H1 (cell line): ENCODE measurements around the gene ELFN1. TPM values are rescaled to one million over a fixed set of nuclear protein-coding genes. Genes with fewer than 3 reads are reported as not detected.

ENCODE experiments used
- CTCF ChIA-PET: fragments of 300-600 bp; sonication (Branson Sonifier 250); formaldehyde crosslinking; loops from one replicate; lab custom pipeline; 2021; ENCODE audit not compliant: partially characterized antibody; lab: Charles Lee
- POLR2A ChIA-PET: fragments of 300-600 bp; sonication (Branson Sonifier 250); formaldehyde crosslinking; loops from one replicate; lab custom pipeline; 2021; ENCODE audit warnings: inconsistent platforms; ENCODE audit not compliant: partially characterized antibody; lab: Charles Lee
- DNase-seq, 2 experiments: peaks; one replicate each; pipeline versions ENCODE4 v3.0.0 to v3.0.0-alpha.2; 2010 to 2022; ENCODE audit warnings: low spot score in 2 of 2, low read depth in 1 of 2, mixed read lengths in 1 of 2
- FAIRE-seq: peaks from 2 replicates; lab custom pipeline; 2011; peaks lifted over from hg19 to GRCh38; lab: Jason Lieb, UNC
- H2AFZ ChIP-seq: 2 replicates; pipeline ENCODE4 v1.8.1; 2012; ENCODE audit warnings: low read length, inconsistent platforms
- H2AK5ac ChIP-seq: 2 replicates; pipeline ENCODE4 v1.6.1; 2013; ENCODE audit warnings: low read depth, low read length
- H2BK120ac ChIP-seq: replicated peaks from 2 replicates; pipeline ENCODE3; 2013; ENCODE audit warnings: low read depth, low read length, inconsistent platforms
- H2BK12ac ChIP-seq: 2 replicates; pipeline ENCODE4 v1.6.1; 2013; ENCODE audit warnings: low read depth, low read length
- H2BK15ac ChIP-seq: 2 replicates; pipeline ENCODE4 v1.6.1; 2013; ENCODE audit warnings: low read length
- H2BK20ac ChIP-seq: 2 replicates; pipeline ENCODE4 v1.6.1; 2013; ENCODE audit warnings: low read length
- H2BK5ac ChIP-seq: 2 replicates; pipeline ENCODE4 v1.6.1; 2013; ENCODE audit warnings: low read depth, low read length
- H3K14ac ChIP-seq: 2 replicates; pipeline ENCODE4 v1.6.1; 2013; ENCODE audit warnings: inconsistent platforms; ENCODE audit not compliant: insufficient read length
- H3K18ac ChIP-seq: 2 replicates; pipeline ENCODE4 v1.6.1; 2013; ENCODE audit warnings: low read length; ENCODE audit errors: extremely low read depth
- H3K23ac ChIP-seq: 2 replicates; pipeline ENCODE4 v1.6.1; 2013; ENCODE audit warnings: inconsistent platforms; ENCODE audit not compliant: insufficient read length
- H3K23me2 ChIP-seq: 2 replicates; pipeline ENCODE4 v1.6.1; 2013; ENCODE audit warnings: low read depth, low read length
- H3K27ac ChIP-seq: 2 replicates; pipeline ENCODE4 v1.6.1; 2011; ENCODE audit warnings: low read depth, low read length, inconsistent platforms
- H3K27me3 ChIP-seq, 4 experiments: replicated peaks in 1 of 4; 1 replicate in 1 of 4; 2 replicates in 3 of 4; pipeline versions ENCODE4 v1.6.1 to v1.8.1; 2011 to 2013; ENCODE audit warnings: low read length in 3 of 4, mild to moderate bottlenecking in 3 of 4, inconsistent platforms in 2 of 4, mixed read lengths in 2 of 4, moderate library complexity in 1 of 4; ENCODE audit not compliant: control insufficient read depth in 3 of 4, insufficient read depth in 3 of 4; ENCODE audit errors: extremely low read depth in 1 of 4
- H3K36me3 ChIP-seq, 4 experiments: 2 replicates each; pipeline versions ENCODE4 v1.6.1 to v1.8.1; 2011 to 2013; ENCODE audit warnings: mild to moderate bottlenecking in 4 of 4, low read length in 3 of 4, moderate library complexity in 2 of 4, control low read depth in 1 of 4, inconsistent platforms in 1 of 4; ENCODE audit not compliant: insufficient read depth in 4 of 4, control insufficient read depth in 2 of 4
- H3K4ac ChIP-seq: replicated peaks from 2 replicates; pipeline ENCODE3; 2013; ENCODE audit warnings: low read length, low read depth, mixed read lengths, inconsistent platforms; ENCODE audit not compliant: insufficient read length
- H3K4me1 ChIP-seq, 4 experiments: replicated peaks in 1 of 4; 1 replicate in 1 of 4; 2 replicates in 3 of 4; pipeline versions ENCODE4 v1.6.1 to v1.8.1; 2011 to 2013; ENCODE audit warnings: low read length in 3 of 4, inconsistent platforms in 2 of 4, mixed read lengths in 1 of 4; ENCODE audit not compliant: insufficient read depth in 4 of 4, control insufficient read depth in 3 of 4
- H3K4me2 ChIP-seq, 2 experiments: 2 replicates each; pipeline versions ENCODE4 v1.6.1 to v1.8.1; 2011 to 2013; ENCODE audit warnings: low read depth in 2 of 2, low read length in 2 of 2, control low read depth in 1 of 2, inconsistent platforms in 1 of 2, mild to moderate bottlenecking in 1 of 2; ENCODE audit not compliant: insufficient read depth in 1 of 2
- H3K4me3 ChIP-seq, 4 experiments: fragments of 200-600, 300-600 bp in 1 of 4; sonication (generic), shearing (Covaris generic), sonication (Bioruptor Twin) in 1 of 4; 2 replicates each; pipeline versions ENCODE4 v1.5.1 to v1.8.1; 2011 to 2016; ENCODE audit warnings: low read length in 4 of 4, low read depth in 3 of 4, control low read depth in 2 of 4, inconsistent platforms in 2 of 4, mild to moderate bottlenecking in 2 of 4, mixed read lengths in 1 of 4, moderate library complexity in 1 of 4; ENCODE audit not compliant: insufficient read depth in 2 of 4; ENCODE audit errors: extremely low read depth in 1 of 4
- H3K56ac ChIP-seq: replicated peaks from 2 replicates; pipeline ENCODE3; 2013; ENCODE audit warnings: low read depth, mild to moderate bottlenecking, mixed read lengths, low read length, inconsistent platforms; ENCODE audit not compliant: insufficient read length
- H3K79me1 ChIP-seq: 2 replicates; pipeline ENCODE4 v1.6.1; 2013; ENCODE audit warnings: low read depth, low read length, control low read depth
- H3K79me2 ChIP-seq, 2 experiments: 2 replicates each; pipeline versions ENCODE4 v1.6.1 to v1.8.1; 2012 to 2013; ENCODE audit warnings: low read length in 2 of 2, mild to moderate bottlenecking in 2 of 2, inconsistent platforms in 1 of 2; ENCODE audit not compliant: insufficient read depth in 2 of 2, control insufficient read depth in 1 of 2
- H3K9ac ChIP-seq, 4 experiments: replicated peaks in 1 of 4; 1 replicate in 1 of 4; 2 replicates in 3 of 4; pipeline versions ENCODE4 v1.6.1 to v1.8.1; 2011 to 2013; ENCODE audit warnings: low read depth in 3 of 4, low read length in 3 of 4, control low read depth in 2 of 4, mild to moderate bottlenecking in 2 of 4, moderate library complexity in 2 of 4, inconsistent platforms in 1 of 4; ENCODE audit errors: extremely low read depth in 1 of 4
- H3K9me3 ChIP-seq, 2 experiments: 2 replicates each; pipeline versions ENCODE4 v1.6.1 to v1.8.1; 2012 to 2013; ENCODE audit warnings: mild to moderate bottlenecking in 2 of 2, moderate library complexity in 2 of 2, control low read depth in 1 of 2, inconsistent platforms in 1 of 2, low read depth in 1 of 2, low read length in 1 of 2, mixed read lengths in 1 of 2; ENCODE audit not compliant: insufficient read depth in 2 of 2
- H4K20me1 ChIP-seq, 2 experiments: replicated peaks in 1 of 2; 2 replicates each; pipeline versions ENCODE3 to v1.8.1; 2011 to 2013; ENCODE audit warnings: inconsistent platforms in 2 of 2, low read length in 2 of 2, mild to moderate bottlenecking in 1 of 2; ENCODE audit not compliant: insufficient read depth in 2 of 2, control insufficient read depth in 1 of 2
- H4K5ac ChIP-seq: 2 replicates; pipeline ENCODE4 v1.6.1; 2013; ENCODE audit warnings: low read length, low read depth, mixed read lengths, inconsistent platforms; ENCODE audit not compliant: insufficient read length
- H4K8ac ChIP-seq: 2 replicates; pipeline ENCODE4 v1.8.0; 2013; ENCODE audit warnings: mild to moderate bottlenecking, moderate library complexity, low read length, inconsistent platforms; ENCODE audit not compliant: insufficient read depth; ENCODE audit errors: extremely low read depth
- H4K91ac ChIP-seq: replicated peaks from 2 replicates; pipeline ENCODE3; 2013; ENCODE audit warnings: low read length, mixed read lengths, inconsistent platforms; ENCODE audit not compliant: insufficient read length
- CHD2 ChIP-seq: IDR thresholded peaks from 2 replicates; pipeline ENCODE4 v1.6.1; 2012; ENCODE audit warnings: low read length, improper control_type of control experiment
- CTBP2 ChIP-seq: IDR thresholded peaks from 2 replicates; pipeline ENCODE4 v1.7.0; 2011; ENCODE audit warnings: borderline replicate concordance, mild to moderate bottlenecking, moderate library complexity, mixed read lengths, low read length; ENCODE audit not compliant: insufficient read depth, insufficient read length
- NANOG ChIP-seq: IDR thresholded peaks from 2 replicates; pipeline ENCODE4 v1.6.1; 2011; ENCODE audit warnings: low read length, low read depth, mild to moderate bottlenecking, inconsistent platforms; ENCODE audit not compliant: insufficient read depth, poor library complexity, severe bottlenecking
- RAD21 ChIP-seq, 2 experiments: IDR thresholded peaks in 1 of 2; conservative IDR thresholded peaks in 1 of 2; 2 replicates each; pipeline ENCODE4 v1.6.1; 2011; ENCODE audit warnings: low read depth in 2 of 2, low read length in 2 of 2, improper control_type of control experiment in 1 of 2, inconsistent platforms in 1 of 2, mild to moderate bottlenecking in 1 of 2, moderate library complexity in 1 of 2
- SAP30 ChIP-seq: fragments of 300-600 bp; sonication (generic); IDR thresholded peaks from 2 replicates; pipeline ENCODE4 v1.7.1; 2012; ENCODE audit warnings: low read length, moderate library complexity, mild to moderate bottlenecking, inconsistent platforms; ENCODE audit not compliant: insufficient read depth, insufficient replicate concordance
- SP1 ChIP-seq: IDR thresholded peaks from 2 replicates; pipeline ENCODE4 v1.6.1; 2011; ENCODE audit warnings: low read depth, low read length
- SRF ChIP-seq: IDR thresholded peaks from 2 replicates; pipeline ENCODE4 v1.6.1; 2011; ENCODE audit warnings: mild to moderate bottlenecking, low read depth, low read length, moderate library complexity
- WGBS, 2 experiments: shearing (Covaris generic) in 1 of 2; methylation state at CpG; one replicate each; pipeline versions ENCODE4 v1.1.6 to v1.1.7; 2013 to 2015; ENCODE audit warnings: low lambda C conversion rate in 2 of 2, mixed read lengths in 2 of 2, inconsistent platforms in 1 of 2, low coverage in 1 of 2, missing lambda C conversion rate in 1 of 2; ENCODE audit not compliant: insufficient replicate concordance in 2 of 2, insufficient coverage in 1 of 2, insufficient read length in 1 of 2; ENCODE audit errors: extremely low coverage in 1 of 2, missing lambda C conversion rate in 1 of 2; 5-methylcytosine and 5-hydroxymethylcytosine counted together
- polyA plus RNA-seq, 7 experiments: library from polyadenylated mRNA; depleted of rRNA in 3 of 7; stranded (reverse) in 5 of 7; unstranded in 2 of 7; fragments of >200 nt in 5 of 7; fragments of 200-250 nt in 2 of 7; gene quantifications; 1 replicate in 5 of 7; 2 replicates in 1 of 7; 4 replicates in 1 of 7; pipeline versions ENCODE4 v1.2.1 to v1.2.3, GENCODE V29; 2011 to 2013; ENCODE audit warnings: missing spikeins in 2 of 7, mixed read lengths in 2 of 7
- total RNA-seq: library from RNA; stranded (reverse); fragmentation: NEBNext Ultra II Directional; extraction: Animal tissue kit (Norgen Biotek cat#: 25700); gene quantifications from 2 replicates; pipeline ENCODE4 v1.2.1, GENCODE V29; 2021
- TF ChIP-seq, protein P1 (sequence below), 3 experiments: IDR thresholded peaks; 1 replicate in 2 of 3; 2 replicates in 1 of 3; pipeline versions ENCODE4 v1.5.1 to v1.6.1; 2011; ENCODE audit warnings: low read length in 3 of 3, mild to moderate bottlenecking in 3 of 3, inconsistent platforms in 2 of 3, low read depth in 1 of 3, moderate library complexity in 1 of 3; ENCODE audit not compliant: insufficient read depth in 1 of 3; ENCODE audit errors: control extremely low read depth in 1 of 3

The ELFN1 gene
- total and polyA plus RNA-seq, 2 of the 8 experiments (the other 6 are each of a cell fraction or from before 2014, with no cell fraction given) = 2.0 to 4.5 TPM

GRCh38 chr7:1671594-1672451 is 1.7 kb downstream of the ELFN1 start:
- peaks cover 0 to 10% of the 10 kb centered on the region in 2 experiments for H4K20me1 ChIP-seq
- no peak for TF ChIP-seq SP1
- no peak for TF ChIP-seq CTBP2
- TF ChIP-seq, protein P1, sequence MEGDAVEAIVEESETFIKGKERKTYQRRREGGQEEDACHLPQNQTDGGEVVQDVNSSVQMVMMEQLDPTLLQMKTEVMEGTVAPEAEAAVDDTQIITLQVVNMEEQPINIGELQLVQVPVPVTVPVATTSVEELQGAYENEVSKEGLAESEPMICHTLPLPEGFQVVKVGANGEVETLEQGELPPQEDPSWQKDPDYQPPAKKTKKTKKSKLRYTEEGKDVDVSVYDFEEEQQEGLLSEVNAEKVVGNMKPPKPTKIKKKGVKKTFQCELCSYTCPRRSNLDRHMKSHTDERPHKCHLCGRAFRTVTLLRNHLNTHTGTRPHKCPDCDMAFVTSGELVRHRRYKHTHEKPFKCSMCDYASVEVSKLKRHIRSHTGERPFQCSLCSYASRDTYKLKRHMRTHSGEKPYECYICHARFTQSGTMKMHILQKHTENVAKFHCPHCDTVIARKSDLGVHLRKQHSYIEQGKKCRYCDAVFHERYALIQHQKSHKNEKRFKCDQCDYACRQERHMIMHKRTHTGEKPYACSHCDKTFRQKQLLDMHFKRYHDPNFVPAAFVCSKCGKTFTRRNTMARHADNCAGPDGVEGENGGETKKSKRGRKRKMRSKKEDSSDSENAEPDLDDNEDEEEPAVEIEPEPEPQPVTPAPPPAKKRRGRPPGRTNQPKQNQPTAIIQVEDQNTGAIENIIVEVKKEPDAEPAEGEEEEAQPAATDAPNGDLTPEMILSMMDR (IDR thresholded peaks at IDR 0.05; ENCODE audit: control extremely low read depth in 1 of 3, insufficient read depth in 1 of 3, low read depth in 1 of 3, low read length in 3 of 3) = no peak
- TF ChIP-seq SAP30 = no peak
- no peak for TF ChIP-seq SRF
- no peak for TF ChIP-seq NANOG
- no peak for TF ChIP-seq CHD2
- no peak for TF ChIP-seq RAD21 (IDR thresholded peaks at IDR 0.05 in 1 of 2, conservative IDR thresholded peaks at IDR 0.05 in 1 of 2; ENCODE audit: low read depth in 2 of 2, low read length in 2 of 2)

More at GRCh38 chr7:1671594-1672451, 1.7 kb downstream of the ELFN1 start:
- peaks cover 0 to 28% (median 13%) of the 10 kb centered on the region in 4 experiments; a peak in 5 of 7 replicates for H3K4me1 ChIP-seq
- H3K27me3 ChIP-seq = peaks cover 30 to 51% (median 47%) of the 10 kb centered on the region in 4 experiments
- DNase-seq = peak in 1 of 2 experiments; percentile 47
- H3K4me2 ChIP-seq = no peak overlapping the region
- H3K9ac ChIP-seq = no peak overlapping the region
- H3K4ac ChIP-seq = no peak overlapping the region
- H3K23ac ChIP-seq = no peak overlapping the region
- no peak overlapping the region for H2BK20ac ChIP-seq
- H4K91ac ChIP-seq = no peak overlapping the region
- H3K79me2 ChIP-seq = no peaks in the 10 kb centered on the region
- no peak overlapping the region; the same call in 1 of the 2 replicates for H4K8ac ChIP-seq
- ChIA-PET CTCF (interaction anchor here (0.6 to 1.7 kb wide), 5 partner anchors 8 to 33 kb away, joined by 3 to 4 read pairs (median 3); no protein-coding TSS in a partner anchor), POLR2A (no interaction called here)
- no peak overlapping the region for H2AK5ac ChIP-seq
- H4K5ac ChIP-seq = no peak overlapping the region
- H2BK12ac ChIP-seq = no peak overlapping the region
- peaks cover 17% of the 10 kb centered on the region; the same call in 1 of the 2 replicates for H3K23me2 ChIP-seq
- H2BK5ac ChIP-seq = no peak overlapping the region
- WGBS, 2 experiments = 84% methylated on average over 12 of the region's 13 CpGs; no CpG with 5 or more reads in 1 of the 2 experiments
- H3K56ac ChIP-seq = no peak overlapping the region
- H3K14ac ChIP-seq = no peak overlapping the region
- FAIRE-seq = no peak
- H3K18ac ChIP-seq = no peak overlapping the region
- H3K4me3 ChIP-seq = no peak overlapping the region
- H2BK15ac ChIP-seq = no peak overlapping the region
- H3K36me3 ChIP-seq = no peaks in the 10 kb centered on the region; a peak in 1 of 8 replicates
- no peaks in the 10 kb centered on the region for H3K79me1 ChIP-seq
- H3K9me3 ChIP-seq = no peaks in the 10 kb centered on the region
- no peak overlapping the region for H2AFZ ChIP-seq
- H2BK120ac ChIP-seq = no peak overlapping the region
- no peak overlapping the region for H3K27ac ChIP-seq
